ENCODE measurements around the gene KDF1.

KDF1 gene

GRCh38 chr1:26938004-26938658, 22.1 kb downstream of the KDF1 start:
- Mint-ChIP-seq H3K9me3 (no peaks in the 10 kb centered on the region), H3K36me3 (ENCODE audit: low read depth) (peaks cover 53% of the 10 kb centered on the region), H3K4me3 (no peak overlapping the region), H3K27me3 (ENCODE audit: low read depth, poor library complexity) (peaks cover 3% of the 10 kb centered on the region), H3K27ac (peak overlapping the region; percentile 55), H3K4me1 (peaks cover 10% of the 10 kb centered on the region)
- TF ChIP-seq CTCF (IDR thresholded peaks at IDR 0.05), result no peak
- DNase-seq, result no peak

- no peak for DNase-seq
- peaks cover 53% of the 10 kb centered on the region for H3K36me3 Mint-ChIP-seq (ENCODE audit: low read depth)
- H3K27ac Mint-ChIP-seq, result no peak overlapping the region
- peaks cover 10% of the 10 kb centered on the region for H3K4me1 Mint-ChIP-seq
- peaks cover under 1% of the 10 kb centered on the region for H3K27me3 Mint-ChIP-seq (ENCODE audit: low read depth, poor library complexity)
- no peak overlapping the region for H3K4me3 Mint-ChIP-seq
- no peak for TF ChIP-seq CTCF (IDR thresholded peaks at IDR 0.05)
- H3K9me3 Mint-ChIP-seq, result no peaks in the 10 kb centered on the region
Observed at GRCh38 chr1:26936823-26937222, 23.4 kb downstream of the KDF1 start.

GRCh38 chr1:26932531-26932930, 27.7 kb downstream of the KDF1 start:
- Mint-ChIP-seq H3K27ac (no peak overlapping the region), H3K27me3 (ENCODE audit: low read depth, poor library complexity) (no peaks in the 10 kb centered on the region), H3K4me3 (no peak overlapping the region), H3K4me1 (no peaks in the 10 kb centered on the region), H3K36me3 (ENCODE audit: low read depth) (peaks cover 70% of the 10 kb centered on the region), H3K9me3 (no peaks in the 10 kb centered on the region)
- DNase-seq, result no peak
- no peak for TF ChIP-seq CTCF (IDR thresholded peaks at IDR 0.05)

GRCh38 chr1:26923711-26924110, 36.6 kb downstream of the KDF1 start:
- peak overlapping the region; percentile 92 for H3K4me3 Mint-ChIP-seq
- no peak for TF ChIP-seq CTCF (IDR thresholded peaks at IDR 0.05)
- peaks cover 4% of the 10 kb centered on the region for H3K27me3 Mint-ChIP-seq (ENCODE audit: low read depth, poor library complexity)
- peaks cover 30% of the 10 kb centered on the region for H3K4me1 Mint-ChIP-seq
- peaks cover 51% of the 10 kb centered on the region for H3K36me3 Mint-ChIP-seq (ENCODE audit: low read depth)
- no peaks in the 10 kb centered on the region for H3K9me3 Mint-ChIP-seq
- DNase-seq, result no peak
- H3K27ac Mint-ChIP-seq, result no peak overlapping the region

- H3K27ac Mint-ChIP-seq, result no peak overlapping the region
Observed at GRCh38 chr1:26922901-26923300, 37.4 kb downstream of the KDF1 start.

More at GRCh38 chr1:26922901-26923300, 37.4 kb downstream of the KDF1 start:
- H3K9me3 Mint-ChIP-seq, result no peaks in the 10 kb centered on the region
- DNase-seq, result no peak
- peaks cover 43% of the 10 kb centered on the region for H3K36me3 Mint-ChIP-seq (ENCODE audit: low read depth)
- H3K27me3 Mint-ChIP-seq (ENCODE audit: low read depth, poor library complexity), result peaks cover 4% of the 10 kb centered on the region
- peak overlapping the region; percentile 92 for H3K4me3 Mint-ChIP-seq
- no peak for TF ChIP-seq CTCF (IDR thresholded peaks at IDR 0.05)
- peaks cover 30% of the 10 kb centered on the region for H3K4me1 Mint-ChIP-seq
